GM21515 (cell line): ENCODE data around the gene C5orf63.
"Not testable (repeated sequence)": the region's sequence is repeated elsewhere in the genome, so short reads cannot be mapped to it uniquely, and the experiment has no call there.

Source experiments
- ATAC-seq: cut with Tn5 transposase; IDR thresholded peaks from one replicate; pipeline ENCODE4 v1.9.1; 2021; ENCODE audit not compliant: unreplicated experiment

The C5orf63 gene

DNA sequence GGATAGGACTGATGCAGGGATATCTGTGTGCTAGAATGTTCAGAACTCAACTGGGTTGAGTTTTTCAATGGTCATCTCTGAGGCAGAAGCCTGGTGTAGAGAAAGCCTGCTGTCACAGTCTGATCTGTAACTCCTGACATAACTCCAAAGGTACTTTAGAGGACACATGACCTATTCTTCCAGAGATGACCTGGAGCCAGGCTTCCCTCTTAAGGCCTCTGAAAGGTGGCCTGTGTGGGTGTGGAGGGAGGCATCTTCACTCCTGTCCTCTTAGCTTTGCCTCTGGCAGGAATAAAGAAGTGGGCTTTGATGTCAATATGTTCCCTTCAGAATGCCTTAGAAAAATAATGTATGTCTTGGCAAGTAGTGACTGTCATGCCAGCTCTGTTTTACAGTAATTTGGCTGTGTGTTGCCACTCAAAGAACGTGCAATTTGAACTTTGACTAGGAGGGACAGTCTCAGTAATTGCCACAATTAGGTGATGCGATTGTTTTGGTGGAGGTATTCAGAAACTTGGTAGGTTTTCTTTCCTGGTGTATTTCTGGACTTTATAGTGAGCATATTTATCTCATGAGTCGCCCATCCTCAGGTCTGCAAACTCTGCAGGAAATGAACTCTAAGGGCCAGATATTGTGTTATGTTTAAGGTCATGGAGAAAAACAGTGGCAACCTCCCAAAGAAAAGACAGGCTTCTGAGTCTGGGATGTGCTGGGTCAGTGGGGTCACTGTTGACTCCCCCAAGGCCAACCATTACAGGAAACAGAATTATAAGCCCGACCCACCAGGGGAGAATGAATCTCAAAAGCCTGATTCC is 3.2 kb upstream of the C5orf63 start:
- no peak for ATAC-seq

DNA sequence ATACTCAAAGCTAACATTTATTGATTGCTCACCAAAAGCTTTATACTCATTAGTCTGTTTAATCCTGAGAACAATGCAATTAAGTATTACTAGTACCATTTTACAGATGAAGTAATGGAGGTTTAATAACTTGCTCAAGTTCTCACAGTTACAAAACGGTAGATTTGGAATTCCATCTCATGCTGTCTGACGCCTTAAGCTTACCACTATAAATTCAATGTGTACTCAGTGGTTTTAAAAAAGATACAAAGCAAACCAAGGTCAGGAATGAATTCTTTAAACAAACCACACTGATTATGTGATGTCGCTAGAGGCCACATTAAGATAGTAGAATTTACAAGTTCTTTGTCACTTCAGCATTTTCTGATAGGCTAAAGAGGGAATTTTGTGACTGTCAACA is 1.2 kb upstream of the C5orf63 start:
- ATAC-seq, result no peak

DNA sequence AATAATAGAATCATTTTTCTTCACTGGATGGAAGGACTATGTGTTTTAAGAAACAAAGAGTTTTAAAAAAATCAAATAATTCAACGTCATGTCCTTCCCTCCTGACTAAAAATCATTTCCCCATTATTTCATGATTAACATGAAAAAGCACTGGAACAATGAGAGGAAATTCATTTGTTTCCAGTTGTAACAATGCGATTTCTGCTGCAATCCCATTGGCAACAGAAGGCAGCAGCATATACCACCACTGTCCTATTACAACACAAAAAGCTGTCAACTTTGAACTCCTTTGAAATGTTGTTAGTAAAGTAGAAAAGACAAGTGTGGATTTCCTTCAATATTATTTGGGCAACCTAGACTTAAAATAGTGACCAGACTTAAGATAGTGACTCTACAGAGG is 3.1 kb downstream of the C5orf63 start:
- ATAC-seq, result no peak

DNA sequence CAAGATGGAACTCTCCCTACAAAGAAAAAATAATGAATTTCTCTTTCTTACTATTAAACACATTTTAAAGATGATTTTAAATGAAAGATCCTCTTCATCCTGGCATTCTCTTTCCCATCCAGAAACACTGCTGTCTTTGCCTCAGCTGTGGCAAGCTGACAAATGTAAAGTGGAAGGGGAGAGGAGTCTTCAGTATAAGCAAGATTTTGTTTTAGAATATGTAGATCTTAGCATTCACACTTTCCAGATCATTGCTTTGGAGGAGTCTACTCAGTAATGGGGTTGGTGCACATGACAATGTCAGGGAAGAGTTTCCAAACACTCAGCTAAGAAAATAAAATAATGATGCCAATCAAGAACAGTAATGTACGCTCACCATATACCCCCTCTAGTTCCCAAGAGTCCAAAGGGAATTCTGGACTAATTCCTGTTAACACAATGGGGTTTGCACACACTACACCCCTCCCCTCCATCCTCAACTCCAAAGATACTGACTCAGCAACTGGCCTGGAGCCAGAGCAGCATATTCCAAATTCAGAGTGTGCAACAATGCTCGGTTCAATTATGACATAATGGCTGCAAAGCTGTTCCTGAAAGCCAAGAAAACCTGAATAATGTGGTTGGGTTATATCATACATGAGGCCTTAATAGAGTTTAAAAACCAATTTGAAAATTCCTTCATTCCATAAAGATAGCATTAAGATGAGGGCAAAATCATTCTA is 4.6 kb downstream of the C5orf63 start:
- no peak for ATAC-seq

DNA sequence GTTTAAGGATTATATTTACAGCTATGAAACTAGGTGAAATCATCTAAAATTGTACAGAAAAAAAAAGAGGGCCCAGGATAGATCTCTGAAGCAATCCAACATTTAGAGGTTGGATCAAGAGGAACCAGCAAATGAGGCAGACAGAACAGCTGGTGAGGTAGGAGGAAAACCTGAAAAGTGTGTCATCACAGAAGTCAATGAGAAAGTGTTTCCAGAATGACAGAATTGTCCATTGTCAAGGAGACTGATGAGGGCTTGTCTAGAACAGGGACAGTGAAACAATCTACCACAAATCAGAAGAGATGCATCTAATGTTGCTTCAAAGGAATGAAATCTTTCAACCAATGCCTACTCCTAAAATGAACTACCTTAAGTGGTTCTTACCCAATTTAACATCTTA is 6.6 kb downstream of the C5orf63 start:
- ATAC-seq, result no peak

DNA sequence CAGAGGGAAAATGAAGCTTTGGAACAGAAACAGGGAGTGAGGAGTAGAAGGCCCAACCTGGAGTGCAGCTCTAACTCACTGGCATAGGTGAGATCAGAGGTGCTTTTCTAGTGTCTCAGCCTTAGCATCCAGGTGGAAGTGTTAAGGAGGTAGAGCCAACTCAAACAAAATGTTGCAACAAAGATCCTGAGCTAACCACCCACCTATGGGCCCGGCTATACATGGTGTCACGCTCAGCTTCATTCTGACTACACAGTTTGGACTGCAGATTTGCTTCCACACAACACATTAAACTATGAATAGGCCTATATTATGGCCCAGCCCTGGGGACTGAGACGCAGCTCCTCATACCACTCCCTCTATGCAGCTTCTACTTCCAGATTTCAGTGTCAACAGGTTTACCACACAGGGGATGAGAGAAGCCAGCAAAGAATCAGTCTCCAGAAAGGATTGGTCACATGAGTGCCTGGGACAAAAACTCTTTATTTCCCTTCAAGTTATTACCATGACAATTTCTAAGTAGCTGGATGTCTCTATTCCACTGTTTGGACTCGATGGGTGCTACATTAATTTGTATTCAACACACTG is 9.0 kb downstream of the C5orf63 start:
- ATAC-seq, result no peak

DNA sequence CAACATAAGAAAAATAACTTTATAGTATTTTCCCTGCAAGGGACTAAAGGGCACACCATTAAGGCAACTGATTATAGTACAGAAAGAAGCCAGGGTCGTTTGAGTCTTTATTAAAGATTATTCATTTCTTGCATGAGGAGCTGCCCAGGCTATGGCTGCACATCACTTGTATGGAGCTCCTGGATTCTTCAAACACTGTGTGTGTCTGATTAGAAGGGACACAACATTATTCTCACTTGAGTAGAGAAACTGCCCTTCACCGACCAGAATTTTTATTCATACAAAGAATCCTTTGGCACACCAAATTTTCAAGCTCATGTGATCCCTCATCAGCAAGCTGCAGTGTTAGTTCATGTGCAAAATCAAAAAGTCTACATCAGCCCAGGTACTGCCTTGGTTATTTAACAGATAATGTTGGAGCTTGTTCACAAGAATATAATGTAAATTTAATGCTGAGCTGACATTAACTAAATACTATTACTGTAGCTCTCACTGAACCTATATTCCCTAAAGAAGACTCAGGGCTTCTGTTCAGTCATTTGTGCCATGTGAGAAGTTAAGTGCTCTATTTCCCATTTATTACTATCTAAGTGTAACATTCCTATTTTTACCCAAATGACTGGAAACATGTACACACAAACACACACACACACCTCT is 9.9 kb downstream of the C5orf63 start:
- no peak for ATAC-seq

DNA sequence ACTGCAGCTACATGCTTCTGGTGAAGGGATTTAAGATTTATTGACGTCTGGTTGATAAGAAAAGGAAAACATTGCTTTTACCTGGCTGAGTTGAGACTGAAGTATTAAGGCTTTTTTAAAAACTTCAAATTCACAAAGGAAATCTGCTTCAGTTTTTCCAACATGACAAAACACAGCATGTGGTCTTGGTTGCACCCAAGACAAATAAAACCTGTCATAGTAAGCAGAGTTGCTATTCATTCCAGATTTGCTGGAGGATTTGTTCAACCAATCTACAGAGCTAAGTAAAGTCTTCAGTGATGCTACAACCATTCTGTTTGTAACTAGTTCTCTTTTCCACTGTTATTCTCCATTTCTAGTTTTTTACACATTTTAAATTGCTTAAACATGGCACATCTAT is 11.3 kb downstream of the C5orf63 start:
- ATAC-seq, result no peak

DNA sequence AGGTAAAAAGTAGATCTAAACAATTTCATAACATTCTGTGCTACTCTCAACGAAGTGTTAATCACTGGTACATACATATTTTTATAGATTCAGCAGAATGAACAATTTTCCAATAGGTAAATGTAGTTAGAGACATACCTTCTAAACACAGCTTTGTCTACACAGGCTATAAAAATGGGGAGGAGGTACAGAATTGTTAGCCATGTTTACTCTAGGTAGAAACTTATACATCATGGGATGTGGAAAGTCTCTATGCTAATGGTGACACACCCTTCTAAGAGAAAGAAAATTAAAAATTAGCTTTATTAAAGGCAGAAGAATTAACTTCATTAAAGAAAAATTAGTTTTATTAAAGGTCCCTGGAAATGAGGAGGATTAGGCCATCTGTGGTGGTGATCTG is 11.8 kb downstream of the C5orf63 start:
- no peak for ATAC-seq

DNA sequence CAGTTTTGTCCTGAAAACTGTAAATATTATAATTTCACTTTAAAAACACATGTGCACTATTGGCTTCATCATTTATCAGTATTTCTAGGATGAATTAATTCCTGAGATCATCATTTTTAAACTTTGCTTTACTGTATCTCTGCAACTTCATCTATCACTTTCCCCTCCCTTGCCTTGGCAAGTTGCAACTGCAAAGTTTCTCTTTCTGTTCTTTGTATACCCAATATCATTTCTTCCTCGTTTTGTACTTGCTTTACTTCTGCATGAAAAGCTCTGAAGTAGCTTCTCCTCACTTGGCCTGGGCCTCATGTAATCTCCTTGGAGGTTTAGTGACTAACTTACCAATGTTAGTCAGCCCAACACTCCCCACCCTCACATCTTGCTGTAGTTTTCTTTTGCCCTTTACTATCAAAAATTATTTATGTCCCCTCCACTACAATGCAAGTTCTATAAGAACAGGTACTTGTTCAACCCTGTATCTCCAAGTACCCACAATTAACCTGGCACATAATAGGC is 12.8 kb downstream of the C5orf63 start:
- ATAC-seq, result no peak

DNA sequence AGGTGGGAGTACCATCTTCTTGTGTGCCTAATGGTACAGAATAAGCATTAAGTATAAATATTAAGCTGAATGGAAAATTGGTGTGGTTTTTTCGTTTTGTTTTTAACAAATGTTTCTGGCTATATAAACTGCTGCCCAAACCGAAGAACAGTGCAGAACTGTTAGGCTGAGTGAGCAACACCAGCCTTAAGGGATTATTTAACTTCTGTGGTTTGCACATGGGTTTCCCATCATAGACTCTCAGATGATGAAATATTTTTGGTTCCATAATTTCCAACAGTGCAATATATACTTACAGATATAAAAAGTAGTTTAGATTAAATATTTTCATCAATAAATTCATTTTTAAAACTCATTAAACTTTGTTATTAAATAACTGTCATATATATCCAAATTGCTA is 16.4 kb downstream of the C5orf63 start:
- ATAC-seq, result no peak

DNA sequence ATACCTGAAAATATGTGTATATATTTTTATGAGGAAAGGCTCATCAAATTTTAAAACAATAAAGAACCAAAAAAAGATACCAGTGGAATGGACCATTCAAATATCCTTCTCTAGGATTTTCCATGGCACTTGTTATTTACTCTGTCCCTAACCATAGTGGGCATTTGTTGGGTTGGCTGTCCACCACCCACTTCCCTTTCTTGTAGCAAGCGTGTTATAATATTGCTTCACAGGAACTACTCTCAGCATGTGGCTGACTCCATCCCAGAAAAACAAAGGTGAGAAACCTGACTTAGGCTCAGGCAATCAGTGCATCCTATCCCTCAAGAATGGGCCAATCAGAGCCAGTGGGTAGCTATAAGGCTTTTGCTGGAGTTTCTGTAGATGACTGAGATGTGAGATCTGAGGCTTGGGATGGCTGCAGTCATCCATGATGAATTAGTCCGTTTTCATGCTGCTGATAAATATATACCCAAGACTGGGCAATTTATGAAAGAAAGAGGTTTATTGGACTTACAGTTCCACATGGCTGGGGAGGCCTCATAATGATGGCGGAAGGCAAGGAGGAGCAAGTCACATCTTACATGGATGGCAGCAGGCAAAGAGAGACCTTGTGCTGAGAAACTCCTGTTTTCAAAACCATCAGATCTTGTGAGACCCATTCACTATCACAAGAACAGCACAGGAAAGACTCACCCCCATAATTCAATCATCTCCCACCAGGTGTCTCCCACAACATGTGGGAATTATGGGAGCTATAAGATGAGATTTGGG is 17.2 kb downstream of the C5orf63 start:
- no peak for ATAC-seq

DNA sequence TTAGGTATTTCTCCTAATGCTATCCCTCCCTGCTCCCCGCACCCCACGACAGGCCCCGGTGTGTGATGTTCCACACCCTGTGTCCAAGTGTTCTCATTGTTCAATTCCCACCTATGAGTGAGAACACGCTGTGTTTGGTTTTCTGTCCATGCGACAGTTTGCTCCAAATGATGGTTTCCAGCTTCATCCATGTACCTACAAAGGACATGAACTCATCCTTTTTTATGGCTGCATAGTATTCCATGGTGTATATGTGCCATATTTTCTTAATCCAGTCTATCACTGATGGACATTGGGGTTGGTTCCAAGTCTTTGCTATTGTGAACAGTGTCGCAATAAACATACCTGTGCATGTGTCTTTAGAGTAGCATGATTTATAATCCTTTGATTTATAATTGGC is 19.8 kb downstream of the C5orf63 start:
- ATAC-seq, result not testable (repeated sequence)

DNA sequence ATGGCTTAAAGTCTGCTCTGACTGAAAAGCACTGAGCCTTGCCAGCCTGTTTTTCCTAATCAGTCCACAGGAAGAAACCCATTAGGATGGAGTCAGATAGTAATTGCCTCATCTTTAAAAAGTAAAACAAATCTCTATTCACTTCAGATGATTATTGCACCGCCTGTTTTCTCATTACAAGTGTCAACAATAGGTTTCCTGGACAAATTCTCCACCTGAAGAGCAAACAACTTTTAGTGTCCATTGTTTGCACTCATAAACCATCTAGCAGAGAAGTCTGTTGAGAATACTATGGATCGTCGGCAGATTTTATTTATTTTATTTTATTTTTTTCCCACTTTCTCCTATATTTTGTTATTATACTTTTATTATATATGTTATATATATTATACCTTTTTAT is 20.3 kb downstream of the C5orf63 start:
- no peak for ATAC-seq

DNA sequence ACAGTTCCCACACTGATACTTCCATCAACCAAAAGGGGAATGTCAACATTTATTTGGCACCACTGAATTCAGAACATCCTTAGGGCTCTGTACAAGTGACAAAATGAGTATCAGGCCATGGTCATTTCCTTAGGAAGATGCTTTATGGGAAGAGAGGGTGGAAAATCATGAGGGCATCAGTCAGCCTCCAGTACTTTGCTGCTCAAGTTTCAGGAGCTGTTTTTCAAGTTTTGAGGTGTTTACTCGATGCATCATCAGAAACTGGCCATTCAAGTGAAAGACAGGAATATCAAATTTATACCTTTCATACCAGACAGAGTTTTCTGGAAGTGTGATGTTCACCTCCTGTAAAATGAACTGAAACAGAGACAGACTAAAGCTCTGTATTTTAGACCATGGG is 21.7 kb downstream of the C5orf63 start:
- no peak for ATAC-seq

DNA sequence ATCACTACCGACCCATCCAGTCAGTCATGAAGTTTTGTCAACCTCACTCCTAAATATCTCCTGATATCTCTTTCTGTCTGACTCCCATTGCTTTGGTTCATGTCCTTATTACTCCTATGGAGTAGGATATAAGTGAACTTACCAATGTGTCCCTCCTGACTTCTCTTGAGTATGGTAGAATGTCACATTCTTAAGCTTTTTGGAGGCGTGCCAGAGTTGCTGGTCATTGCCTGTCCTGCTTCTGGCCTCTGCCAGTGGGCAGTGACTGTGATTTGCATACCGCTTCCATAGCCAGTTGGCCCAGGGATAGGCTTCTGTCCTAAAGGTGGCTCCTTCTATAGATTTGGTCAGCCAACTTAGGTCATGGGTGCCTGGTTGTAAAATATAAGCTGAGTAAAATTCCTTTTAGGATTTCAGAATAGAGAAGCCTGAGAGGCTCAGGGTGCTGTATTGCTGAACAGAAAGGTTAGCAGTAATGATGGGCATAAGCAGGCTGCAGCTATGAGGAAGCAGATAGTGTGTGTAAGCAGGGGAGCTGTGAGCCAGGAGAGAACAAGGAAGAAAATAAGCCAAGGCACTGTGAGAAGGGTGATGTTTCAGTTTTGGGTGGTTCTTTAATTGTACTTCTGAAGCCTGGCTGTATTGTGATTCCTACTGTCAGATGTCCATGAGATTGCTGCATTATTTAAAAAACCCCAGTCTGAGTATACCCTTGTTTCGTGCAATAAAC is 26.8 kb downstream of the C5orf63 start:
- no peak for ATAC-seq

DNA sequence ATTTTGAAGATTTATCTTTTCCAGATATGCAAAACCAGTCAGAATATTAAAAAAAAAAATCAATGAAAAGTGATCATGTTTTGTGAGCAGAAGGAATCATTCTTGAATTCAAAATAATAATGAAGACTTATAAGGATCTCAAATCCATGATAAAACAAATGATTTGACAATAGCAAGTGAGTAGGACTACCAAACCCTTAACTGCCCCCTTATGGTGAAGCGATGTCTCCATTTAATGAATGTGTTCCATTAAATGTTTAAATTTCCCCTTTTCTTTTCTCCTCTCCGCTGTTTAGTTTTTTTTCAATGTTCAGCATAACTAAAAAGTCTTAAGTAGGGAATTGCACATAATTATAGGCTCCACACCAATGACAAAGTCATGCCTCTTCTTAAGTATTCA is 30.7 kb downstream of the C5orf63 start:
- ATAC-seq, result no peak

DNA sequence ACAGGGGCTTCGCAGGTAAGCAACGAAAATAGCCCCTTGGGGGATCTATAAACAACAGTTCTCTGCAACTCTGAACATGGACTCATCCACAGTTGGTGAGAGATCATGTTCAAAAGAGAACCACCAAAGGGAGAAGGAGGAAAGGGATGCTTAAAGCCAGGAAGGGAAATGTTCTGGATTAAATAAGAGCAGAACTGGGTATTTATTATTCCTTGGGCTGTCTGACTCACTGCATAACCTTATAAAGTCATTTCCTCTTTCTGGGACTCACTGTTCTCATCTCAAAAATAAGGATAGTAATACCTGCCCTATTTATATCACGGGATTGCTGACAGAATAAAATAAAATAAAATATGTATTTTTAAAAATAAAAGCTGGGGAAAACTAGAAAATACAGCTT is 31.7 kb downstream of the C5orf63 start:
- no peak for ATAC-seq

DNA sequence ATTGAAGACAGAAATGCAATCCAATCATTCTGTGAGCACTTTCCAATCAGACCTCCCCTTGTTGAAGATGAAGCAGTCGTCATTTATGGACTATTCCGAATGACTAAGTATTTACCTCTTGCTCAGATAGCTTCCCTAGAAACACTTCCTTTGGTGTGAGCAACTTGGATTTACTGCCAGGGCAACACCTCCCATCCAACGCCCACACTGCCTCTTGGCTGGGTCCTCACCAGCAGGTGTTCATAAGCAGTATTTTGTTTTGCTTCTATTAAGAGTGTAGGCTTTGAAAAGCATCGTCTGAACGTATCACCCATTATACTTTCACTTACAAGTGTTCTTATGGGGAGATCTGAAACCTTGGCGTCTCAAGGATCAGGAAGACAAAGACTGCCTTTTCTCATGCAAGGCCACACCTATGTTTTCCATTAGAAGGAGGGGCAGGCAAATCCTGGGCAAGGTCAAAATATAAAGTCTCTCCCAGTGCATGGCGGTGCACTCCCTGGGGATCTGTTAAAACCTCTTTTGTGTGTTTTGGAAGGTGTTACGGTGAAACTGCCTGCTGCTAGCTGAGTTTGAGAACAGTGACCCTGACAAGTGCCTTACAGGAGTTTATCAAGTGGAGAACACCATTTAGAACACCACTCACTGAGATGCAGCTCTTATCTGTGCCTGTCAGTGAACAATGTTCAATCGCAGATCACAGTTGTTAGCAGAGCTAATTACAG is 32.3 kb downstream of the C5orf63 start:
- ATAC-seq, result no peak
